Measurements from ENCODE around the gene EIPR1.

EIPR1 gene

GRCh38 chr2:3223080-3223923 is 154.3 kb downstream of the EIPR1 start:
- FAIRE-seq (no peak), DNase-seq (ENCODE audit: insufficient read length, low spot score) (no peak)
- TF ChIP-seq CTCF (IDR thresholded peaks at IDR 0.05; ENCODE audit: insufficient read depth, missing control alignments), result no peak

- FAIRE-seq (no peak), DNase-seq (ENCODE audit: insufficient read length, low spot score) (no peak)
- no peak for TF ChIP-seq CTCF (IDR thresholded peaks at IDR 0.05; ENCODE audit: insufficient read depth, missing control alignments)
Measured at GRCh38 chr2:3222636-3223035, 155.0 kb downstream of the EIPR1 start.

- DNase-seq (ENCODE audit: insufficient read length, low spot score), result no peak
- no peak for TF ChIP-seq CTCF (IDR thresholded peaks at IDR 0.05; ENCODE audit: insufficient read depth, missing control alignments)
- FAIRE-seq, result no peak
Measured at GRCh38 chr2:3219536-3219935, 158.1 kb downstream of the EIPR1 start.

- TF ChIP-seq CTCF (IDR thresholded peaks at IDR 0.05; ENCODE audit: insufficient read depth, missing control alignments), result no peak
- no peak for DNase-seq (ENCODE audit: insufficient read length, low spot score)
- no peak for FAIRE-seq
Measured at GRCh38 chr2:3217646-3218045, 160.0 kb downstream of the EIPR1 start.

- no peak for TF ChIP-seq CTCF (IDR thresholded peaks at IDR 0.05; ENCODE audit: insufficient read depth, missing control alignments)
- FAIRE-seq, result no peak
Measured at GRCh38 chr2:3216841-3217495, 160.7 kb downstream of the EIPR1 start.

GRCh38 chr2:3214806-3215404 is 162.7 kb downstream of the EIPR1 start:
- DNase-seq (ENCODE audit: insufficient read length, low spot score) (no peak), FAIRE-seq (no peak)
- no peak for TF ChIP-seq CTCF (IDR thresholded peaks at IDR 0.05; ENCODE audit: insufficient read depth, missing control alignments)

More at GRCh38 chr2:3216841-3217495, 160.7 kb downstream of the EIPR1 start:
- no peak for DNase-seq (ENCODE audit: insufficient read length, low spot score)

Data from D721Med (cell line).